Left ventricle myocardium superior (tissue), 1 donor: ENCODE measurements around the gene QRFPR. TPM values are rescaled to one million over a fixed set of nuclear protein-coding genes. Genes with fewer than 3 reads are reported as not detected.
"Not testable (repeated sequence)": the region's sequence is repeated elsewhere in the genome, so short reads cannot be mapped to it uniquely, and the experiment has no call there.

Experiments
- ATAC-seq: fragments of 200-7000 bp; cut with Tn5 transposase; one replicate; pipeline ENCODE4 v1.9.1; 2020; ENCODE audit warnings: mild to moderate bottlenecking, moderate library complexity
- DNase-seq: peaks from one replicate; pipeline ENCODE4 v3.0.0-alpha.2; 2020
- intact Hi-C: fragments of 100-400 bp; cut with micrococcal nuclease; formaldehyde crosslinking; loops from one replicate; pipeline ENCODE4 v1.11.0; 2022
- long read RNA-seq: library from polyadenylated mRNA; unstranded; transcript quantifications from one replicate; pipeline ENCODE4 v2.0.0, GENCODE V29; 2021
- total RNA-seq: library from RNA; stranded (reverse); fragmentation: NEBNext Ultra II Directional; extraction: Animal tissue kit (Norgen Biotek cat#: 25700); gene quantifications from one replicate; pipeline ENCODE4 v1.2.1, GENCODE V29; 2021
- donor health status: DM: no; HTN: yes; CAD: no; lungs with severe emphysema.

Gene QRFPR
- 2.6 TPM for total RNA-seq
- long read RNA-seq, transcript QRFPR-202 (6 exons, 1,708 nt), result major isoform, 5 of 8 reads
- long read RNA-seq, partial matches to known transcripts, result 0 of 8 reads
- long read RNA-seq, other reads (novel, unspliced or antisense), result 3 of 8 reads

GRCh38 chr4:121380776-121381462 is at the start of gene QRFPR:
Gene QRFPR, minus strand, starts transcription at chr4:121381018. Its CDS starts 371 bp downstream, at chr4:121380647.
- DNase-seq (peak; percentile 69), ATAC-seq (peak; percentile 95)
- intact Hi-C loops, result no loop called here

GRCh38 chr4:121428721-121429120 is 47.9 kb upstream of the QRFPR start:
- intact Hi-C loops, result no loop called here
- DNase-seq (no peak), ATAC-seq (no peak)

DNA sequence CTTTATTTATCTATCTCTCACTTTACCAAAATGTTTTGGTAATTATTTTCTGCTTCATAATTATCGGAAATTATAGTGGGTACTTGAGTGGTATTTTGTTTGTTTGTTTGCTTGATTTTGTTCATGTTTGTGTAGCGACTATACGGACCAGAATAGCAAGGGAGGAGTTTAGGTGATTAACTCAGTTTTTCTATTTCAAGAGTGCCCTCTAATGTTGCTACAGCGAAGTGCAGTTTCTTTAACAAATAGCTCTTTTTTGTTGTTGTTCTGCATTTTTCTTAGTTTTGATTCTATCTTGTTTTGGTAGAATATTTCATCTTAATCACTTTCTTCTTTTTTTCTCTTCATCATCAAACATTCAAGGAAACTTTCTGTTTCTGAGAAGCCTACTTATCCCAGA is 40.8 kb upstream of the QRFPR start:
- DNase-seq, result no peak
- intact Hi-C loops, result loop anchor here (2.0 kb wide), 1 partner anchor 51 kb away; no protein-coding TSS in a partner anchor
- peak; percentile 27 for ATAC-seq

GRCh38 chr4:121411151-121411744 is 30.4 kb upstream of the QRFPR start:
- ATAC-seq, result no peak
- intact Hi-C loops, result no loop called here
- DNase-seq, result no peak

DNA sequence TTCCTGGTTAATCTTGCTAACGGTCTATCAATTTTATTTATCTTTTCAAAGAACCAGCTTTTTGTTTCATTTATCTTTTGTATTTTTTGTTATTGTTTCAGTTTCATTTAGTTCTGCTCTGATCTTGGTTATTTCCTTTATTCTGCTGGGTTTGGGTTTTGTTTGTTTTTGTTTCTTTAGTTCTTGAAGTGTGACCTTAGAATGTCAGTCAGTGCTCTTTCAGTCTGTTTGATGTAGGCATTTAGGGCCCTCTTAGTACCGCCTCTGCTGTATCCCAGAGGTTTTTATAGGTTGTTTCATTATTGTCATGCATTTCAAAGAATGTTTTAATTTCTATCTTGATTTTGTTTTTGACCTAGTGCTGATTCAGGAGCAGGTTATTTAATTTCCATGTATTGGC is 27.7 kb upstream of the QRFPR start:
- DNase-seq, ATAC-seq, intact Hi-C loops: not testable (repeated sequence)

GRCh38 chr4:121400632-121401031 is 19.8 kb upstream of the QRFPR start:
- intact Hi-C loops, result no loop called here

GRCh38 chr4:121397941-121398601 is 17.3 kb upstream of the QRFPR start:
- ATAC-seq, result peak; percentile 87
- intact Hi-C loops, result no loop called here
- peak; percentile 52 for DNase-seq

More at GRCh38 chr4:121400632-121401031, 19.8 kb upstream of the QRFPR start:
- no peak for DNase-seq
- no peak for ATAC-seq

GRCh38 chr4:121397434-121397833 is 16.6 kb upstream of the QRFPR start:
- ATAC-seq (peak; percentile 48), DNase-seq (no peak)
- intact Hi-C loops, result no loop called here

- peak; percentile 93 for ATAC-seq
- DNase-seq, result no peak
- intact Hi-C loops, result no loop called here
Observed at GRCh38 chr4:121392426-121393086, 11.7 kb upstream of the QRFPR start.

- no peak for ATAC-seq
- DNase-seq, result no peak
- intact Hi-C loops, result no loop called here
Observed at GRCh38 chr4:121390335-121390734, 9.5 kb upstream of the QRFPR start.

DNA sequence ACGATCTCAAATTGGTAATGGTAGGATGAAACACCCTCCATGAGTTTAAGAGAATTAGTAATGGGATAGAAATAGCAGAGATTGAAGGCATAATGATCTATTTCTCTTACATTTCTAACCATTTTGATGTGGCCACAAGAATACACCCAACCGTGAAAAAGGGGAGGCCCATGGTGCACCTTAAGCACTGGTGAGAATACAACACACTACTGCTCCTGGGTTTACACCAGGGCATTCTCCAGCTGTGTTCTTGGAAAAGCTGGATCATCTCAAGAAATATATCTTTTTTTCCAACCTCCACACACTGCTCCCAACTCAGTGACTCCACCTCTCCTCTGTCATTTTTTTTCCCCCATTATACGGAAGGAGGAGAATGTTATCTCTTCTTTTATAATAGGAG is 1.5 kb downstream of the QRFPR start:
- DNase-seq, result no peak
- no peak for ATAC-seq
- intact Hi-C loops, result loop anchor here (10.0 kb wide), 2 partner anchors 276 to 356 kb away; no protein-coding TSS in a partner anchor

GRCh38 chr4:121377076-121377475 is 3.7 kb downstream of the QRFPR start:
- DNase-seq, result no peak
- ATAC-seq, result no peak
- intact Hi-C loops, result loop anchor here (10.0 kb wide), 2 partner anchors 278 to 358 kb away; no protein-coding TSS in a partner anchor

GRCh38 chr4:121376556-121376955 is 4.3 kb downstream of the QRFPR start:
- intact Hi-C loops, result loop anchor here (10.0 kb wide), 2 partner anchors 278 to 358 kb away; no protein-coding TSS in a partner anchor
- no peak for DNase-seq
- no peak for ATAC-seq

DNA sequence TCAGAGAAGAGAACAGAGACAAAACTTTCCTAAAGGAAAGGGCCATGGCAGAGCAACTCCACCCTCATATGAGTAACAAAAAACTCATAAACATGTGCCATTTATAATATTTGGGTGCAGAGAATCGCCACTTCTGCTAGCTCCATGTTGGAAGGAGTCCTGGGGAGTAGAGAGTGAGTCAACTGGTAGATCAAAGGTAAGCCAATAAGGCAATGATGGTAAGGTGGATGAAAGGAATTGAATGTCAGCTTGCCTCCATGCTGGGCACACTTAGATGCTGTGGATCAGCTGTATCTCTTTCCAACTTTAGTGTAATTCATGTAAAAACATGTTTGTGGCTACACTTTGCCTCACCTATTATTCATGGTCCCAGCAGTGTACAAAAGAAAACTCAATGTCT is 4.7 kb downstream of the QRFPR start:
- ATAC-seq, result no peak
- no peak for DNase-seq
- intact Hi-C loops, result loop anchor here (10.0 kb wide), 2 partner anchors 279 to 359 kb away; no protein-coding TSS in a partner anchor

GRCh38 chr4:121375262-121375661 is 5.6 kb downstream of the QRFPR start:
- no peak for ATAC-seq
- intact Hi-C loops, result loop anchor here (10.0 kb wide), 2 partner anchors 280 to 360 kb away; no protein-coding TSS in a partner anchor
- DNase-seq, result no peak

DNA sequence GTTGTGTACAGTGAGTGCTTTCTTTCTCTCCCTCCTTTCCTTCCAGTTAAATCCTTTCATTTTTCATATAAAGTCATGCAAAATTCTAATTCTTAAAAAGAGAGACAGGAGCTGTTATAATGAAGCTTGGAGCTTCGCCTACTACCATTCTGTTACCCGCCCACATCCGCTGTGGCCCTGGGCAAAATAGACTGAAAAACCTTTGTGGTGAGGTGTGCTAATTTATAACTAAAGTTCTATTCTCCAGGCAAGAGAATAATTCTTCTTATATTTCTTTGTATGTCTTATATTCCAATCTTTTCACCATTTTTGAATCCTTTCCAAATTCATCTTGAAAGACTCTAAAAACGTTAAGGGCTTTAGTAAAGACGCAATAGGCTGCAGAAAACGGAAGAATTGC is 7.0 kb downstream of the QRFPR start:
- DNase-seq, result no peak
- intact Hi-C loops, result loop anchor here (10.0 kb wide), 2 partner anchors 281 to 361 kb away; no protein-coding TSS in a partner anchor
- no peak for ATAC-seq

GRCh38 chr4:121370729-121371325 is 10.0 kb downstream of the QRFPR start:
- no peak for DNase-seq
- intact Hi-C loops, result loop anchor here (2.0 to 10.0 kb wide), 3 partner anchors 50 to 364 kb away; no protein-coding TSS in a partner anchor
- ATAC-seq, result peak; percentile 60

- intact Hi-C loops, result no loop called here
- DNase-seq (no peak), ATAC-seq (no peak)
Observed at GRCh38 chr4:121360495-121360894, 20.3 kb downstream of the QRFPR start.

- no peak for DNase-seq
- no peak for ATAC-seq
- intact Hi-C loops, result no loop called here
Observed at GRCh38 chr4:121358473-121358872, 22.3 kb downstream of the QRFPR start.
